ENCODE results near the gene PAFAH1B2.
"Not testable (repeated sequence)": the region's sequence is repeated elsewhere in the genome, so short reads cannot be mapped to it uniquely, and the experiment has no call there.

The PAFAH1B2 gene

GRCh38 chr11:117127171-117127901 is 16.8 kb upstream of the PAFAH1B2 start:
- Histone ChIP-seq H4K8ac (ENCODE audit: low read depth, low read length) (no peak overlapping the region), H3K27me3 (ENCODE audit: control insufficient read depth in 3 of 3, insufficient read depth in 3 of 3, low read depth in 1 of 3, low read length in 3 of 3) (peaks cover 0 to 26% (median 0%) of the 10 kb centered on the region in 3 experiments), H3K27ac (replicated peaks; ENCODE audit: low read length) (no peak overlapping the region), H3K9me3 (replicated peaks in 1 of 2; ENCODE audit: control insufficient read depth in 2 of 2, insufficient read depth in 1 of 2, low read depth in 1 of 2, low read length in 2 of 2) (no peaks in the 10 kb centered on the region), H3K23ac (ENCODE audit: low read depth, low read length, poor library complexity) (no peak overlapping the region), H2BK120ac (ENCODE audit: low read depth, low read length) (no peak overlapping the region), H3K79me1 (ENCODE audit: low read depth, low read length) (no peaks in the 10 kb centered on the region), H2BK12ac (ENCODE audit: low read length) (no peak overlapping the region), H3K9ac (ENCODE audit: low read depth, low read length, poor library complexity) (no peak overlapping the region), H3K14ac (ENCODE audit: low read length) (no peak overlapping the region), H3K4ac (ENCODE audit: low read length) (no peak overlapping the region), H2BK5ac (ENCODE audit: low read length) (no peak overlapping the region), H2BK15ac (ENCODE audit: low read length) (no peak overlapping the region), H3K18ac (ENCODE audit: low read length) (no peak overlapping the region), H3K4me3 (ENCODE audit: low read length in 2 of 2) (no peak overlapping the region), H3K36me3 (replicated peaks in 1 of 2; ENCODE audit: control insufficient read depth in 2 of 2, insufficient read depth in 2 of 2, low read length in 2 of 2) (no peaks in the 10 kb centered on the region), H3K4me1 (ENCODE audit: control insufficient read depth in 2 of 2, insufficient read depth in 1 of 2, low read depth in 1 of 2, low read length in 2 of 2) (no peaks in the 10 kb centered on the region), H3K4me2 (ENCODE audit: insufficient read depth, low read length, poor library complexity, severe bottlenecking) (no peak overlapping the region), H2AK5ac (ENCODE audit: low read depth, low read length) (no peak overlapping the region), H2AFZ (ENCODE audit: low read length) (no peak overlapping the region), H4K91ac (ENCODE audit: low read depth, low read length, poor library complexity) (no peak overlapping the region)
- DNase-seq (ENCODE audit: low spot score) = no peak
- WGBS, 2 donors (ENCODE audit: extremely low coverage in 2 of 2, insufficient read length in 2 of 2, insufficient replicate concordance in 1 of 2) = no CpG with 5 or more reads among the region's 6 CpGs

GRCh38 chr11:117128289-117128688 is 15.8 kb upstream of the PAFAH1B2 start:
- Histone ChIP-seq H4K91ac (ENCODE audit: low read depth, low read length, poor library complexity) (no peak overlapping the region), H2BK5ac (ENCODE audit: low read length) (no peak overlapping the region), H3K18ac (ENCODE audit: low read length) (no peak overlapping the region), H3K9ac (ENCODE audit: low read depth, low read length, poor library complexity) (no peak overlapping the region), H2BK120ac (ENCODE audit: low read depth, low read length) (no peak overlapping the region), H3K79me1 (ENCODE audit: low read depth, low read length) (no peaks in the 10 kb centered on the region), H3K4me3 (ENCODE audit: low read length in 2 of 2) (no peak overlapping the region), H2AK5ac (ENCODE audit: low read depth, low read length) (no peak overlapping the region), H3K4me2 (ENCODE audit: insufficient read depth, low read length, poor library complexity, severe bottlenecking) (no peak overlapping the region), H3K23ac (ENCODE audit: low read depth, low read length, poor library complexity) (no peak overlapping the region), H2BK15ac (ENCODE audit: low read length) (no peak overlapping the region), H3K14ac (ENCODE audit: low read length) (no peak overlapping the region), H3K4me1 (ENCODE audit: control insufficient read depth in 2 of 2, insufficient read depth in 1 of 2, low read depth in 1 of 2, low read length in 2 of 2) (peaks cover 0 to 3% of the 10 kb centered on the region in 2 donors), H3K27me3 (ENCODE audit: control insufficient read depth in 3 of 3, insufficient read depth in 3 of 3, low read depth in 1 of 3, low read length in 3 of 3) (peaks cover 0 to 23% (median 0%) of the 10 kb centered on the region in 3 experiments), H3K36me3 (replicated peaks in 1 of 2; ENCODE audit: control insufficient read depth in 2 of 2, insufficient read depth in 2 of 2, low read length in 2 of 2) (no peaks in the 10 kb centered on the region), H3K9me3 (replicated peaks in 1 of 2; ENCODE audit: control insufficient read depth in 2 of 2, insufficient read depth in 1 of 2, low read depth in 1 of 2, low read length in 2 of 2) (peaks cover 0 to 2% of the 10 kb centered on the region in 2 donors), H3K27ac (replicated peaks; ENCODE audit: low read length) (no peak overlapping the region), H2BK12ac (ENCODE audit: low read length) (no peak overlapping the region), H4K8ac (ENCODE audit: low read depth, low read length) (no peak overlapping the region), H2AFZ (ENCODE audit: low read length) (no peak overlapping the region), H3K4ac (ENCODE audit: low read length) (no peak overlapping the region)
- no CpG with 5 or more reads among the region's 4 CpGs for WGBS, 2 donors (ENCODE audit: extremely low coverage in 2 of 2, insufficient read length in 2 of 2, insufficient replicate concordance in 1 of 2)
- DNase-seq (ENCODE audit: low spot score) = no peak

GRCh38 chr11:117130396-117130795 is 13.7 kb upstream of the PAFAH1B2 start:
- not testable (repeated sequence) for H2AK5ac ChIP-seq (ENCODE audit: low read depth, low read length); H3K14ac ChIP-seq (ENCODE audit: low read length); H2BK15ac ChIP-seq (ENCODE audit: low read length); DNase-seq (ENCODE audit: low spot score); H3K79me1 ChIP-seq (ENCODE audit: low read depth, low read length); H2BK12ac ChIP-seq (ENCODE audit: low read length); H2BK5ac ChIP-seq (ENCODE audit: low read length); H3K27ac ChIP-seq (replicated peaks; ENCODE audit: low read length); H4K91ac ChIP-seq (ENCODE audit: low read depth, low read length, poor library complexity); H4K8ac ChIP-seq (ENCODE audit: low read depth, low read length); H3K4me1 ChIP-seq (ENCODE audit: control insufficient read depth in 2 of 2, insufficient read depth in 1 of 2, low read depth in 1 of 2, low read length in 2 of 2); H3K18ac ChIP-seq (ENCODE audit: low read length); H3K4ac ChIP-seq (ENCODE audit: low read length); H3K4me3 ChIP-seq (ENCODE audit: low read length in 2 of 2); H3K9ac ChIP-seq (ENCODE audit: low read depth, low read length, poor library complexity); H3K4me2 ChIP-seq (ENCODE audit: insufficient read depth, low read length, poor library complexity, severe bottlenecking); H3K36me3 ChIP-seq (replicated peaks in 1 of 2; ENCODE audit: control insufficient read depth in 2 of 2, insufficient read depth in 2 of 2, low read length in 2 of 2); H2BK120ac ChIP-seq (ENCODE audit: low read depth, low read length); H3K23ac ChIP-seq (ENCODE audit: low read depth, low read length, poor library complexity); H2AFZ ChIP-seq (ENCODE audit: low read length); H3K9me3 ChIP-seq (replicated peaks in 1 of 2; ENCODE audit: control insufficient read depth in 2 of 2, insufficient read depth in 1 of 2, low read depth in 1 of 2, low read length in 2 of 2)
- WGBS, 2 donors (ENCODE audit: extremely low coverage in 2 of 2, insufficient read length in 2 of 2, insufficient replicate concordance in 1 of 2) = no CpG with 5 or more reads among the region's 7 CpGs
- H3K27me3 ChIP-seq (ENCODE audit: control insufficient read depth in 3 of 3, insufficient read depth in 3 of 3, low read depth in 1 of 3, low read length in 3 of 3) = peaks cover 0 to 17% (median 0%) of the 10 kb centered on the region in 3 experiments

- Histone ChIP-seq H2BK120ac (ENCODE audit: low read depth, low read length) (no peak overlapping the region), H4K8ac (ENCODE audit: low read depth, low read length) (no peak overlapping the region), H2AFZ (ENCODE audit: low read length) (no peak overlapping the region), H3K4me1 (ENCODE audit: control insufficient read depth in 2 of 2, insufficient read depth in 1 of 2, low read depth in 1 of 2, low read length in 2 of 2) (peaks cover 0 to 3% of the 10 kb centered on the region in 2 donors), H3K9ac (ENCODE audit: low read depth, low read length, poor library complexity) (no peak overlapping the region), H2BK15ac (ENCODE audit: low read length) (no peak overlapping the region), H3K9me3 (replicated peaks in 1 of 2; ENCODE audit: control insufficient read depth in 2 of 2, insufficient read depth in 1 of 2, low read depth in 1 of 2, low read length in 2 of 2) (peaks cover 0 to 2% of the 10 kb centered on the region in 2 donors), H3K36me3 (replicated peaks in 1 of 2; ENCODE audit: control insufficient read depth in 2 of 2, insufficient read depth in 2 of 2, low read length in 2 of 2) (no peaks in the 10 kb centered on the region), H2BK5ac (ENCODE audit: low read length) (no peak overlapping the region), H3K4me2 (ENCODE audit: insufficient read depth, low read length, poor library complexity, severe bottlenecking) (no peak overlapping the region), H2BK12ac (ENCODE audit: low read length) (no peak overlapping the region), H3K79me1 (ENCODE audit: low read depth, low read length) (no peaks in the 10 kb centered on the region), H3K14ac (ENCODE audit: low read length) (no peak overlapping the region), H3K27ac (replicated peaks; ENCODE audit: low read length) (no peak overlapping the region), H3K4me3 (ENCODE audit: low read length in 2 of 2) (no peak overlapping the region), H3K18ac (ENCODE audit: low read length) (no peak overlapping the region), H4K91ac (ENCODE audit: low read depth, low read length, poor library complexity) (no peak overlapping the region), H3K23ac (ENCODE audit: low read depth, low read length, poor library complexity) (no peak overlapping the region), H3K27me3 (ENCODE audit: control insufficient read depth in 3 of 3, insufficient read depth in 3 of 3, low read depth in 1 of 3, low read length in 3 of 3) (peaks cover 0 to 17% (median 0%) of the 10 kb centered on the region in 3 experiments), H3K4ac (ENCODE audit: low read length) (no peak overlapping the region), H2AK5ac (ENCODE audit: low read depth, low read length) (no peak overlapping the region)
- no CpG with 5 or more reads among the region's 7 CpGs for WGBS, 2 donors (ENCODE audit: extremely low coverage in 2 of 2, insufficient read length in 2 of 2, insufficient replicate concordance in 1 of 2)
- DNase-seq (ENCODE audit: low spot score) = no peak
These were observed 13.2 kb upstream of the PAFAH1B2 start for GRCh38 chr11:117130879-117131278.

Data from neuronal stem cell (in vitro differentiated cells).